Measurements from ENCODE around the gene GK2. TPM values are rescaled to one million over a fixed set of nuclear protein-coding genes. Genes with fewer than 3 reads are reported as not detected.

The GK2 gene
- polyA plus RNA-seq, 6 donors from 2014 or later: not detected

DNA sequence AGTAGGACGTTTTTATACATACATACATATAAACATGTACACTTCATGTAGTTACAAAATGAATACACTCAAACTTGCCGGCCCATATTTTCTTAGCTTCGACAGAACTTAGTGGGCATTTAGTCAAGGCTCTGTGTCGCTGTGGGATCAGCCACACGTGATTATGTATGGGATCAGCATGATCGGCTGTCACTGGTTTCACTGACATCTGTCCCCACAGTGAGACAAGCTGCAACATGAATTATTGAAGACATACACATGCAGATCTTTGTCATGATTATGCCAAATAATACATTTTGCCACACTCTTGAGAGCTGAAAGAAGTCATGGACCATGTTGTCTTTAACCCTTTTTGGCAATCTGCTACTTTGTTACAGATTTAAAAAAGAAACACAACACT lies 44.0 kb downstream of the GK2 start:
- no peaks in the 10 kb centered on the region for H3K9me3 Mint-ChIP-seq
- no peaks in the 10 kb centered on the region for H3K36me3 Mint-ChIP-seq
- no peak for ATAC-seq (ENCODE audit: low read depth in 2 of 2)
- no peaks in the 10 kb centered on the region for H3K4me1 Mint-ChIP-seq
- no peak overlapping the region for H3K27ac Mint-ChIP-seq
- no peak overlapping the region for H3K4me3 Mint-ChIP-seq
- DNase-seq: no peak
- peaks cover 0 to 5% (median 0%) of the 10 kb centered on the region in 3 donors for H3K27me3 Mint-ChIP-seq

DNA sequence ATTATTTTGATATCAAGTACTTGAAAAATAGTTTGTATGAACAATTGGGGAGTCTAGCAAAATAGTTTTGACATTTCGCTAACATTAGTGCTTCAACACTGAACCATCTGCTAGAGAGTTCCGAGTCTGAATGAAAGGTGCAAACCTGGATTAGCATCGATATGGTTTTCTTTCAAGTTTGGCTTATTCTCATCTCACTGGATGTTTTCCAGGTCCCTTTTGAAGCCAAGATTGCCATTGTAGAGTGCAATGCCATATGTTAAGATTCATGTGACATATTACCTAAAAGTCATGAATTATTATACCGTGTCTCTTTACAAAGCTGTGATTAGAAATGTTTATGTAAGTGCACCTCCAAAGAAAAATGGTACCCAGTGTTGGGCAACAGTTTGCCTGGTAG lies 45.4 kb downstream of the GK2 start:
- no peak for ATAC-seq (ENCODE audit: low read depth in 2 of 2)
- H3K4me1 Mint-ChIP-seq: no peaks in the 10 kb centered on the region
- H3K27ac Mint-ChIP-seq: no peak overlapping the region
- H3K27me3 Mint-ChIP-seq: peaks cover 0 to 5% (median 0%) of the 10 kb centered on the region in 3 donors
- DNase-seq: no peak
- no peaks in the 10 kb centered on the region for H3K36me3 Mint-ChIP-seq
- H3K4me3 Mint-ChIP-seq: no peak overlapping the region
- no peaks in the 10 kb centered on the region for H3K9me3 Mint-ChIP-seq

DNA sequence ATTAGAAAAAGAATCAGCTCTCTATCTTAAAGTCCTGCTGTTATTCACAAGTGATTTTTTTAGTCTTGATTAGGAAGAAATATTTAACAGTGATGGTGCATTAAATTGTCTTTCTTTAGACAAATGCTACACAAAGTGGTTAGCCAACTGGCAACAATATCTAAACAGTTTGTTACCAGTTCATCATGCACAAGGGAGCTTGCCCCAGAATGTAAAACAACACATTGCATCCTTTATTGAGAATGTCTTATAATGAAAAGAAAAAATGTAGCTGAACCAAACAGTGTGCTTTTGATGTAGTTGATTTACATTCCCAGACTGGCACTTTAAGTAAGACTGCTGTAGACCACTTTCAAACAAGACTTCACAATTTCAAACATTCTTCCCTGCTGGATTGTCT lies 48.0 kb downstream of the GK2 start:
- ATAC-seq (ENCODE audit: low read depth in 2 of 2) (no peak), DNase-seq (no peak)
- H3K4me1 Mint-ChIP-seq: no peaks in the 10 kb centered on the region
- H3K27ac Mint-ChIP-seq: no peak overlapping the region
- no peaks in the 10 kb centered on the region for H3K27me3 Mint-ChIP-seq
- no peak overlapping the region for H3K4me3 Mint-ChIP-seq
- H3K36me3 Mint-ChIP-seq: no peaks in the 10 kb centered on the region
- H3K9me3 Mint-ChIP-seq: peaks cover 0 to 2% (median 0%) of the 10 kb centered on the region in 7 donors

DNA sequence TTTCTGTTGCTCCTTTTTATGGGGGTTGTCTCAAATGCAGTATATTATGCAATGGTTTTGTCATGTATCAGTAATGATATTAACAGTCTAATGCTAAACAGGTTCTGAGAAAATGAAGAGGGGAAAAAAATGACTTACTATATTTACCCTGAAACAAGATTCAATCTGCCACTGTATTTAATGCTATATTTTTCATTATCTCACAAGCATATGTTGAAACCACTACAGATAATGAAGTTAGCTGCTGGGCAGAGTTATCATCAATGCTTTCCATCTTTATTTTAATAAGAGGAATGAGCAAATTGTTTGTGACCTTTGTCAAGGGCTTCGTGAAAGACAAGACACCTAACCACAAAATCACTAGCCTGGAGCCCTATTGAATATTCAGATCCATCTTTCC lies 49.6 kb downstream of the GK2 start:
- no peak for ATAC-seq (ENCODE audit: low read depth in 2 of 2)
- no peaks in the 10 kb centered on the region for H3K36me3 Mint-ChIP-seq
- no peaks in the 10 kb centered on the region for H3K4me1 Mint-ChIP-seq
- no peak overlapping the region for H3K4me3 Mint-ChIP-seq
- peaks cover 0 to 2% (median 0%) of the 10 kb centered on the region in 7 donors for H3K9me3 Mint-ChIP-seq
- DNase-seq: no peak
- H3K27ac Mint-ChIP-seq: no peak overlapping the region
- no peaks in the 10 kb centered on the region for H3K27me3 Mint-ChIP-seq

DNA sequence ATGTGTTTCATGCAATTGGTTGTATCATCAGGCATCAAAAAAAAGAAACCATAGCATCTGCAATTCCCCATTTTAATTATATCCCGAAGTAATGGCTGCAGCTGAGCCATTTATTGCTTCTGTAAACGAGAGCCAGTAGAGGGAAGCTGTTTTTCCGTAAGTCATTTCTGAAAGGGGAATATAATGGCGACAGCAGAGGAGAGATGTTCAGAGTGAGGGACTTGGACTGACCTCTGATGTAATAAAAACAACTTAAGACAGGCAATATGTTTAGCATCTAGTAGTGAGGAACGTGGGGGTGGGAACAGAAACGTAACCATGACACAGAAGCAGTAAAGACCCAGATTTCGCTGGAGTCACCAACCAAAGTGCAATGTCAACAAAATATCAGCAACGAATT lies 50.7 kb downstream of the GK2 start:
- Mint-ChIP-seq H3K4me3 (no peak overlapping the region), H3K27me3 (no peaks in the 10 kb centered on the region), H3K27ac (no peak overlapping the region), H3K9me3 (peaks cover 0 to 2% (median 0%) of the 10 kb centered on the region in 7 donors), H3K4me1 (no peaks in the 10 kb centered on the region), H3K36me3 (no peaks in the 10 kb centered on the region)
- DNase-seq: no peak
- ATAC-seq (ENCODE audit: low read depth in 2 of 2): no peak

Other genes with a start within 250 kb of the GK2 start
- gene NAA11, start 82.2 kb downstream of the GK2 start, polyA plus RNA-seq (ENCODE audit: low read depth in 6 of 6): not detected

Data from naive B cell (primary cell).